DOHH2 (cell line): ENCODE measurements around the gene TMEM126B.

Experiments
- CTCF ChIP-seq: fragments of 200-600 bp; sonication (generic); IDR thresholded peaks from one replicate; pipeline ENCODE4 v1.5.1; 2014; ENCODE audit warnings: antibody characterized with exemption, mild to moderate bottlenecking, low read depth, low read length; ENCODE audit not compliant: poor library complexity, severe bottlenecking
- EZH2phosphoT487 ChIP-seq: fragments of 200-600 bp; sonication (generic); IDR thresholded peaks from 2 replicates; pipeline ENCODE4 v1.6.1; 2017; ENCODE audit warnings: borderline replicate concordance, mild to moderate bottlenecking, antibody characterized with exemption, low read length, moderate library complexity, mixed read lengths

- TF ChIP-seq CTCF (no peak), EZH2phosphoT487 (no peak)
Observed at GRCh38 chr11:85651118-85651517, 22.7 kb downstream of the TMEM126B start.
